CD4-positive, alpha-beta T cell treated with Interleukin-17A for 1 hour (primary cell): ENCODE data around the gene SPATA18.
"Not testable (repeated sequence)": the region's sequence is repeated elsewhere in the genome, so short reads cannot be mapped to it uniquely, and the experiment has no call there.

Experiments used
- DNase-seq: peaks from one replicate; pipeline ENCODE4 v3.0.0-alpha.2; 2020

SPATA18 gene

DNA sequence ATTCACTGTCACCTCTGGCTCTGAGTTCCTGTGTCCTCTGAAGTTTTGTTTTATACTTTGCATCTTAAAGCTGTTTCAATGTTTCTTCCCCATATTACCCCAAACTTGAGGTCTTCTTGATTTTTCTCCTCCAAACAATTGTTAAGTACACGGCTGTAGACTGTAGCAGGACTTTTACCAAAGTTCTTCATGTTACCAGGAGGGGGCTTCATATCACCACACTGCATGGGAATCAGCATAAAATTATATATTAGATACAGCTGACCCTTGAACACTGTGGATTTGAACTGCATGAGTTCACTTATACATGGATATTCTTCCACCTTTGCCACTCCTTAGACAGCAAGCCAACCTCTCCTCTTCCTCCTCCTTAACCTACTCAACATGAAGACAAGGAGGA is 56.6 kb downstream of the SPATA18 start:
- DNase-seq: no peak

DNA sequence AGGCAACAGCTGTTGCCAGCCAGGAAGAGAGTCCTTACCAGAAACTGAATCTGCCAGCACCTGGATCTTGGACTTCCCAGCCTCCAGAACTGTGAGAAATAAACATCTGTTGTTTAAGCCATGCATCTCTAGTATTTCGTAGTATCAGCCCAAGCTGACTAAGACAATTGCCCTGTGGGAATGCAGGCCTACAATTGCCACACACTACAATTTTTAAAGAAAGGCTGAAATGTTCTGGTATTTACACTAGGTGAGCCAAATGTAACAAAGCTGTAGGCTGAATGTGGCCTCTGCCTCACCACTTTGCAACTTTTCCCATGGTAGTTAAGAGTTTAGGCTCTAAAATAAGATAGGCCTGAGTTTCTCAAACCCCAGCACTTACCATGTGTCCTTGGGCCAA is 59.1 kb downstream of the SPATA18 start:
- DNase-seq: no peak

DNA sequence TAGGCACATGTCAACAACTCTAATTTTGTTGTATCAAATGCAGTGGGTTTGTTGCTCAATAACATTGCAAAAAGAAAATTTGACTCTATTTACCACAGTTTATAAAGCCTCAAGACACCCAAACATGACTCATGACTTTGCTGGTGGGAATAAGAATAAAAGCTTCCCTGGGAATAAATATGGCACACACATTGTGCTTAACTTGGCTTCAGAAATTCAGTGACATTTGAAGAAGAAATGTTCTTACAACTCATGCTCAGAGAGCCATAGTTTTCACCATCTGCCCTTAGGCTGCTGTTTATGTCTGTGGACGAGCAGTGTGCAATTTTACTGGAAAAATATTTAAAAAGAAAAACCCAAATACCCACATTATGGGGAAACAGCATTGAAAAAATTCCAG is 60.9 kb downstream of the SPATA18 start:
- DNase-seq: no peak

DNA sequence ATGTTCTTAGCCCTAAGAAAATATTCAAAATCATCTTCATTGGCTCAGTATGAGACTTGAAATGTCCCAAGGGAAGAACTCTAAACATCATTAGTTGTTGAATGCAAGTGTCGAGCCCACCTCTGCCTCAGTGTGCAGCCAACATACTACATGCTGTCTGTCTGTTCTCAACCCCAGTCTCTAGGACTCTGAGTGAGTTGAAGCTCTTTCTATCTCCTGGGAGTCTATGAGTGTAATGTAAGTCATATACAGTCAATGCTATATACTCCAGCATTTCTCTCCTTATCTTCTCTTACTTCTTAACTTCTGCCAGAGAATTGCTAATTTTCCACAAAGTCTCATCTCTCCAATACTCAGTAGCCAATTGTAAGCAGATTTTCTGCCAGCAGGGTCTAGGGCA is 61.3 kb downstream of the SPATA18 start:
- DNase-seq: no peak

DNA sequence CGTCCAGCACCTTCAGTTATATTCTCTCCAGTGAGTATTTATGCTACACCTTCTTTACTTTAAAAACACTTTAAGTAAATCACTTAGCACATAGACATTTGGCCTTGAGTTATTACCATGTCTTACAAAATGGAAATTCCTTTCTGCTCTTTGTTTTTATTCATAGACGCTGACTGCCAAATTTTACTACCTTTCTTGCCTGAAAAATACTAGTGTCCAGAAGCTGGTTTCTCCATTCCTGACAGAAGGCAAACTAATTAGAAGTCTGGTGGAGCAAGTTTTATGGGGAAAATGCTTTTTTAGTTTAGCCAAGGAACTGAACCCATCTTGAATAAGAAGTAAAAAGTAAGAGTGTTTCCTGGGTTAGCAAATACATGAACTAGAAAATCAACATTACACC is 65.5 kb downstream of the SPATA18 start:
- no peak for DNase-seq

DNA sequence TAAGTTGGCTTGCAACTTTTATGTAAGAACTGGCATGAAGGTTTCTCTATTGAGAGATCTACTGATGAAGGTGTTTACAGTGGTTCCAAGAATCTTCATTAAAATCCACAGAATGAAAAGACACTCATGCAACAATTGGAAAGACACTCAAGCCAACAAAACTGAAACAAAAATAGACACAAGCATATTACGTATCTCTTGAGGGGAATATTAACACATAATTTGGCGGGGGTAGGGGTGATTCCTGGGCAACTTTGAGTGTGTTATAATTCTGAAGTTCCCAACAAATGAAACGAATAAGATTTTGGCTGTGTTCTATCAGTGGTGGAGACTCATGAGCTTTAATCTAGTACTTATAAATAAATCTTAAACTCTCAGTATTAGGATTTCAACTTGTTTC is 75.1 kb downstream of the SPATA18 start:
- no peak for DNase-seq

DNA sequence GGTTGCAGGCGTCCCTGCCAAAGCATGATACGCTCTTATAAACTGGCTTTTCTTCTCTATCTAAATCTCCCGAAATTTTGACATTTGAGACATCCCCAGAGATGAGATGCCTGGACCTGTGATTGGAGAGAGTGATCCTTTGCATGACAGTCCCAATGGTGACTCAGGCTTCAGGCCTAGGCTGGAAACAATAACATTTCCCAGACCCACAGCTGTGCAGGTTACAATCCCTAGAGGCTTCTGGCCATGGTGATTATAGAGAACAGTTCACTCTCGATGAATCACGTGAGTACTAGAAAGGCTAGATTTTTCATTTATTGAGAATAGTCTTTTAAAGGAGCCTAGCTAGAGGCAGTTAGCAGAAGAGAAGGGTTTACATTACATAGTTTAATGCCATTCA is 75.9 kb downstream of the SPATA18 start:
- no peak for DNase-seq

DNA sequence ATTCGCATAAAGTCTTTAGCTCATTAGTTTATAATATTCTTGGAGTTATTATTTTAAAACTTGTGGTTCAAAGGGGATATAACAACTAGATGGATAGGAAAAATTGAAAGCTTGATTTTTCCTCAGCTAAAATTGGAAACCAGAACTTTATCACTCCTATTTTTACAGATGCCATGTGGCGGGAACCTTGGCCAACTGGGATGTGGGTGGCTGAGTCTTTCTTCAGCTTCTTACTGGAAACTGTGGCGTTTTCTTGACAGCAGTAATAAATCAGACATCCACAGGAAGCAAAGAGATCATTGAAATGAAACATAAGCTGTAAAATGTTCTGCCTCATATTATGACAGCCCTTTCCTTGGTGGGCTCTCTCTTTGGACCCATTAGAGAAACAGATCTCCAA is 84.1 kb downstream of the SPATA18 start:
- DNase-seq: no peak

DNA sequence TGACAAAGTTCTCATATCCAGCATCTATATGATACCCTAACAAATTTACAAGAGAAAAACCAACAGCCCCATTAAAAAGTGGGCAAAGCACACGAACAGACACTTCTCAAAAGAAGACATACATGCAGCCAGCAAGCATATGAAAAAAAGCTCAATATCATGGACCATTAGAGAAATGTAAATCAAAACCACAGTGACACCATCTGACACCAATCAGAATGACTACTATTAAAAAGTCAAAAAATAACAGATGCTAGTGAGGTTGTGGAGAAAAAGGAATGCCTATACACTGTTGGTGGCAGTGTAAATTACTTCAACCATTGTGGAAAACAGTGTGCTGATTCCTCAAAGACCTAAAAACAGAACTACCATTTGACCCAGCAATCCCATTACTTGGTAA is 86.0 kb downstream of the SPATA18 start:
- not testable (repeated sequence) for DNase-seq

DNA sequence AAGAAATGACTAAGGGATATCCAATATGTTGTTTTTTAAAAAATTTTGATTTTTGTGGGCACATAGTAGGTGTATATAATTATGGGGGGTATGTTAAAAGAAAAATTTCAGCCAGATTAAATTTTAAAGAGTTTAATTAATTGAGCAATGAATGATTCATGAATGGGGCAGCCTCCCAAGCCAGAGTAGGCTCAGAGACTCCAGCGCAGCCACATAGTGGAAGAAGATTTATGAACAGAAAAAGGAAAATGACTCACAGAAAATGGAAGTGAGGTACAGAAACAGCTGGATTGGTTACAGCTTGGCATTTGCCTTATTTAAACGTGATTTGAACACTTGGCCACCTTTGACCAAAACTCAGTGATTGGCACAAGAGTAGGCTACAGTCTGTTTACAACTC is 91.7 kb downstream of the SPATA18 start:
- no peak for DNase-seq

DNA sequence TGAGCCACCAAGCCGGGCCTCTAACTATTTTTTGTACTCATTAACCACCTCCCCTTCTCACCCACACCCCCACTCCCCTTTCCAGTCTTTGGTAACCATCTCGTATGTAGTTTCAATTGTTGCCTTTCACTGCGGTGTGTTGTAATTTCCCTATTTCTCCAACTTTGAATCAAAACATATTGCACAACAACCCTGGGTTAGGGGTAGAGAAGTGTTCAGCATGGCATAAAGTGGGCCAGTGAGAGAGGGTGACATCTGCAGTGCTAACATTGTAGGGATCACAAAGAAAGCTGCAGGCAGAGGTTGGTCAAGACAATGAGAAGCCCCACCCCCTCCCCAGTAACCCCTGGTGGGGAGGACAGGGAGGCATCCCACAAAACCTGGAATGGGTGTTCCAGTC is 92.7 kb downstream of the SPATA18 start:
- no peak for DNase-seq

DNA sequence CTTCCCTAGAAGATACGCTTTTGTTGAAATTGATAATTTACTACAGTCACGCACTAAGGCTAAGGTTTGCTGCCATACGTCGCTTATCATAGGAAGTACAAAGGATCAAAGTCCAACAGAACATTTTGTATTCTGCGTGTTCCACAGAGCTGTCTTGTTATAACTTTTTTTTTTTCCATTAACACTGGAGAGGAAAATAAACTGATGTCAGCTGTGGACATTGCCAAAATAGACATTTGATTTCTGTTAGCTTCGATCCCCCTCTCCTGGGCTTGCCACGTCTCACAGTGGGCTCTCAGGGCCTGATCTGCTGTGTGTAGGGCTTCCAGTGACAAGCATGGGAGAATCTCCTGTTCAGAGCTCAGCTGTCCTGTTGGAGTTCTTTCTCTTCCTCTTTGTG is 93.3 kb downstream of the SPATA18 start:
- no peak for DNase-seq
